Lung (tissue), 12 donors: ENCODE results near the gene LTBP3. TPM values are rescaled to one million over a fixed set of nuclear protein-coding genes. Genes with fewer than 3 reads are reported as not detected.
A peak's percentile ranks its signal among the peaks of the same experiment; 100 is the strongest.

Source experiments
- ATAC-seq: fragments of 200-7000 bp; cut with Tn5 transposase; one replicate; pipeline ENCODE4 v1.9.1; 2020; ENCODE audit warnings: moderate number of reproducible peaks; ENCODE audit not compliant: insufficient read depth, low FRiP score
- DNase-seq, 3 donors: peaks; one replicate each; pipeline ENCODE4 v3.0.0-alpha.2; 2013 to 2017
- H3K27ac ChIP-seq, 2 donors: one replicate each; pipeline ENCODE4 v1.5.1; 2013; ENCODE audit warnings: mild to moderate bottlenecking in 2 of 2, moderate library complexity in 2 of 2, control low read depth in 1 of 2, inconsistent platforms in 1 of 2, low read depth in 1 of 2, low read length in 1 of 2
- H3K27me3 ChIP-seq, 3 donors: one replicate each; pipeline ENCODE4 v1.5.1; 2013; ENCODE audit warnings: low read length in 2 of 3; ENCODE audit not compliant: control insufficient read depth in 3 of 3, insufficient read depth in 3 of 3
- H3K36me3 ChIP-seq, 4 donors: one replicate each; pipeline ENCODE4 v1.5.1; 2013; ENCODE audit warnings: low read length in 4 of 4, mild to moderate bottlenecking in 1 of 4, moderate library complexity in 1 of 4; ENCODE audit not compliant: control insufficient read depth in 4 of 4, insufficient read depth in 4 of 4
- H3K4me1 ChIP-seq, 5 donors: one replicate each; pipeline ENCODE4 v1.5.1; 2013; ENCODE audit warnings: low read length in 5 of 5, mild to moderate bottlenecking in 2 of 5, moderate library complexity in 1 of 5; ENCODE audit not compliant: control insufficient read depth in 5 of 5, insufficient read depth in 5 of 5
- H3K4me3 ChIP-seq: one replicate; pipeline ENCODE4 v1.5.1; 2013; ENCODE audit warnings: mild to moderate bottlenecking, control low read depth, moderate library complexity
- H3K9ac ChIP-seq, 2 donors: one replicate each; pipeline ENCODE4 v1.5.1; 2013; ENCODE audit warnings: low read length in 2 of 2, control low read depth in 1 of 2; ENCODE audit not compliant: insufficient read depth in 1 of 2
- H3K9me3 ChIP-seq, 4 donors: one replicate each; pipeline ENCODE4 v1.5.1; 2013; ENCODE audit warnings: low read length in 3 of 4, mild to moderate bottlenecking in 1 of 4, moderate library complexity in 1 of 4; ENCODE audit not compliant: control insufficient read depth in 4 of 4, insufficient read depth in 3 of 4
- CTCF ChIP-seq: IDR thresholded peaks from 2 replicates; pipeline ENCODE4 v1.5.1; 2012; ENCODE audit warnings: mild to moderate bottlenecking; ENCODE audit errors: control extremely low read depth, extremely low read depth
- WGBS, 2 donors: extraction: QIAGEN DNeasy Blood & Tissue Kit; methylation state at CpG; one replicate each; pipeline ENCODE4 v1.1.7; 2013; 5-methylcytosine and 5-hydroxymethylcytosine counted together
- polyA plus RNA-seq, 2 donors: library from polyadenylated mRNA; stranded (reverse); fragments of 200-250 nt; gene quantifications; one replicate each; pipeline ENCODE4 v1.2.1, GENCODE V29; 2013
- total RNA-seq, 2 donors: library from RNA; depleted of rRNA in 1 of 2; stranded (reverse); fragments of >200 nt in 1 of 2; gene quantifications; one replicate each; pipeline ENCODE4 v1.2.1, GENCODE V29; 2014 to 2021
- donor health status: control.
- donor health status: control.
- donor health status: Bipolar disorder and iron deficiency.
- donor health status: healthy.
- donor health status: DM: yes; HTN: yes; CAD: no.

LTBP3 gene
- total and polyA plus RNA-seq, 4 donors = 39.1 to 111 (median 73.4) TPM

DNA sequence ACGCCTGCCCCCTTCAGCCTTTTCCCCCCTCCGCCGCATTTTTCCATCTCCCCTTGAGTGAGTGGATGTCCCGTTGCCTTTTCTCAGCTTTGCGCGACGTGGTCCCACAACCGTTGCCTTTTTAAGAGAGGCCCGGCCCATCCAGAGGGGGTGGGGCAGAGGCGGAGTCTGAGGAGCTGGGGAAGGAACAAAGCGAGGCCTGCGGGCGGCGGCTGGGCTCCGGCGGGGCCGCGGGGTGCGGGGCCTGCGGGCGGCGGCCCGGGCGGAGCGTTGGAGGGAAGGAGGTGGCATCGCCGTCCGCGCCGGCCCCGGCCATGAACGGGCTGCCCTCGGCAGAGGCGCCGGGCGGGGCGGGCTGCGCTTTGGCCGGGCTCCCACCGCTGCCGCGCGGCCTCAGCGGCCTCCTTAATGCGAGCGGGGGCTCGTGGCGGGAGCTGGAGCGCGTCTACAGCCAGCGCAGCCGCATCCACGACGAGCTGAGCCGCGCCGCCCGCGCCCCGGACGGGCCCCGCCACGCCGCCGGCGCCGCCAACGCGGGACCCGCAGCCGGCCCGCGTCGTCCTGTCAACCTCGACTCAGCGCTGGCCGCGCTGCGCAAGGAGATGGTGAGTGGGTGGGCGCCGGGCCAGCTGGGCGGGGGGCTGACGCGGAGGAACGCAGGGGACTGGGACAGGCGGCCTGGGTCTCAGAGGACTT lies 14.3 kb upstream of the LTBP3 start, which contains the start of gene FAM89B:
TSS of gene FAM89B (plus strand) at position 183 of the 696 bp plus-strand sequence. CDS start at position 315, 132 bp downstream.
- peaks cover 0 to 9% (median 4%) of the 10 kb centered on the region in 4 donors for H3K36me3 ChIP-seq
- H3K4me3 ChIP-seq = peak within 1 kb of the TSS; percentile 74
- no peaks in the 10 kb centered on the region for H3K27me3 ChIP-seq
- WGBS, 2 donors = 0 to 1% methylated on average over 48 to 86 of the region's 86 CpGs
- peaks cover 5 to 64% (median 30%) of the 10 kb centered on the region in 5 donors for H3K4me1 ChIP-seq
- peak within 1 kb of the TSS; percentile 88 to 95 for H3K27ac ChIP-seq
- peak; percentile 4 for TF ChIP-seq CTCF
- H3K9me3 ChIP-seq = no peaks in the 10 kb centered on the region
- ATAC-seq (no peak), DNase-seq (peak; percentile 94 to 95 (median 94))
- H3K9ac ChIP-seq = peak within 1 kb of the TSS; percentile 11 to 49

- H3K4me3 ChIP-seq = no peak overlapping the region
- TF ChIP-seq CTCF = no peak
- DNase-seq = peak in 2 of 3 donors; percentile 58 to 59
- peak overlapping the region; percentile 11 to 49 for H3K9ac ChIP-seq
- H3K27ac ChIP-seq = peak overlapping the region; percentile 88 to 95
- H3K4me1 ChIP-seq = peaks cover 5 to 58% (median 29%) of the 10 kb centered on the region in 5 donors
- 9 to 10% methylated on average over 11 of the region's 11 CpGs for WGBS, 2 donors
- H3K27me3 ChIP-seq = no peaks in the 10 kb centered on the region
- peaks cover 0 to 9% (median 4%) of the 10 kb centered on the region in 4 donors for H3K36me3 ChIP-seq
- ATAC-seq = no peak
- H3K9me3 ChIP-seq = no peaks in the 10 kb centered on the region
Measured at GRCh38 chr11:65571940-65572339, 13.8 kb upstream of the LTBP3 start.

DNA sequence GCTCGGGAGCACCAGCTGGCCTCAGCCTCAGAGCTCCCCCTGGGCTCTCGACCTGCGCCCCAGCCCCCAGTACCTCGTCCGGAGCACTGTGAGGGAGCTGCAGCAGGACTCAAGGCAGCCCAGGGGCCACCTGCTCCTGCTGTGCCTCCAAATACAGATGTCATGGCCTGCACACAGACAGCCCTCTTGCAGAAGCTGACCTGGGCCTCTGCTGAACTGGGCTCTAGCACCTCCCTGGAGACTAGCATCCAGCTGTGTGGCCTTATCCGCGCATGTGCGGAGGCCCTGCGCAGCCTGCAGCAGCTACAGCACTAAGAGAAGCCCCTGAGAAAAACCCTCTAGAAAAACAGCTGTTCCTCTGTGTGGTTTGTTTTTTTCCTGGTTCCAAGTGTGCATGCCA lies 13.3 kb upstream of the LTBP3 start:
- ATAC-seq = no peak
- no peaks in the 10 kb centered on the region for H3K9me3 ChIP-seq
- no peak for DNase-seq
- peak overlapping the region in 1 of 2 donors; percentile 95 for H3K27ac ChIP-seq
- TF ChIP-seq CTCF = no peak
- no peaks in the 10 kb centered on the region for H3K27me3 ChIP-seq
- peak overlapping the region; percentile 20 for H3K4me3 ChIP-seq
- H3K9ac ChIP-seq = no peak overlapping the region
- 79 to 91% methylated on average over 9 of the region's 9 CpGs for WGBS, 2 donors
- H3K36me3 ChIP-seq = peaks cover 0 to 11% (median 4%) of the 10 kb centered on the region in 4 donors
- peaks cover 5 to 53% (median 27%) of the 10 kb centered on the region in 5 donors for H3K4me1 ChIP-seq
